GM19238 (cell line): ENCODE data around the gene ANKRD62.
"Not testable (repeated sequence)": the region's sequence is repeated elsewhere in the genome, so short reads cannot be mapped to it uniquely, and the experiment has no call there.

ENCODE experiments used
- DNase-seq: peaks from one replicate; pipeline ENCODE4 v3.0.0; 2011; ENCODE audit warnings: low spot score; ENCODE audit not compliant: insufficient read length

ANKRD62 gene

GRCh38 chr18:12065397-12065796, 28.2 kb upstream of the ANKRD62 start:
- no peak for DNase-seq

GRCh38 chr18:12066910-12067511, 26.6 kb upstream of the ANKRD62 start:
- DNase-seq, result no peak

DNA sequence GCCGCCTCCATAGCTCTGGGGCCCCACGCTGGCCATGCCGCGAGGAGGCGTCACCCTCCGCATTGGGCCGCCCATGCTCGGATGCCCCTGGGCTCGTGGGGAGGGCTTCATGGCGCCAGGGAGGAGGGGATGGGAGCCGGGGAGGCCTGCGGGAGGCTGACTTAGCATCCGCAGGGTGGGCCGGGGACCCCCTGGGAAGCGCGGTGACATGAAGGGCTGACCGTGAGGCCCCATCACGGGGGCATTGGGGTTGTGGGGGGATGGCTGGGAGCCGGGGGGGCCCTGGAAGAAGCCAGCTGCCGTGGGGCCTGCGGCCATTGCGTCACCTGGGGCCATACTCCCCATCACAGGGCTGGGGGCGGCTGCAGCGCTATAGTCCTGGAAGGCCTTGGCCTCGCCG, 26.0 kb upstream of the ANKRD62 start:
- DNase-seq, result no peak

DNA sequence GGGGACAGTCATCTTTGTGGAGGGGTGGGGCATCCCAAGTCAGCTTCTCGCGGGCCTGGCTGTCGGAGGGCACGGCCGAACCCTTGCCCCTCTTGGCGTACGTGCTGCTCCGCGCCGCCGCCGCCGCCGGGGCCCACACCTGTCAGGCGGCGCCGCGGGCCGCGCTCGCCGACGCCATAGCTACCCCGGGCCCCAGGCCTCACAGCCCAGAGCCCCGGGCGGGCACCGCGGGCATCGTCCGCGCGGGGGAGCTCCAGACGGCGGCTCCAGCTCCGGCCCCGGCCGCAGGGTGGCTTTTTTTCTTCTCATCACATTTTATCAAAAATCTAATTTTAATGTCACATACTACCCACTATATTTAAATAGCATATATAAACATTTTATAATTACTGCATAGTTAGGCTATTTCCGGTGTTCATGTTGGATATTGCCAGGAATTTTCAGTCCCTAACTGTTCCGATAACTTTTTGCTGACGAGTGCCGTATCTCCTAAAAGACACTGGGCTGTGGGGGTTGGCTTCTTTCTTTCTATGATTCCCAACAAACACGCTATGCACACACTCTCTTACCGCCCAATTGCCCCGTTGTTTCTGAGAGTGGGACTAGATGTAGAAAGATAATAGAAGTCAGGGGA, 25.2 kb upstream of the ANKRD62 start:
- not testable (repeated sequence) for DNase-seq

- DNase-seq, result no peak
These were observed 24.7 kb upstream of the ANKRD62 start for GRCh38 chr18:12068950-12069320.

DNA sequence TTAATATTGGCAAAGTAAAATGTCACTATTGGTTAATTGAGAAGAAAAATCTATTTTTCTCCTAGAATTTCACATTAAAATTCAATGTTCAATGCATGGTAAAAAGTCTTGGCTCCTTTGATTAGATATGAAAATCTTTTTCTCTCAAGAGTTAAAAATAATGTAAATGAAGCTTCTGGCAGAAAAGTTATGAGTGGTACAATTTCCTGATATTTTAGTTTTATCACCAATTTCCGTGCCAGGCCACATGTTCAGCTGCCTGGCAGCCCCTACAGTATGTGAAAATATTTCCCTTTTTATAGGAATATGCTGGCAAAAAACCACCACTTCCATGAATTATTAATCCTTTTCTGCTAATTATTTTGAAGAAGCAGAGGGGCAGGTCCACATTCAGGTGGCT, 22.6 kb upstream of the ANKRD62 start:
- not testable (repeated sequence) for DNase-seq

DNA sequence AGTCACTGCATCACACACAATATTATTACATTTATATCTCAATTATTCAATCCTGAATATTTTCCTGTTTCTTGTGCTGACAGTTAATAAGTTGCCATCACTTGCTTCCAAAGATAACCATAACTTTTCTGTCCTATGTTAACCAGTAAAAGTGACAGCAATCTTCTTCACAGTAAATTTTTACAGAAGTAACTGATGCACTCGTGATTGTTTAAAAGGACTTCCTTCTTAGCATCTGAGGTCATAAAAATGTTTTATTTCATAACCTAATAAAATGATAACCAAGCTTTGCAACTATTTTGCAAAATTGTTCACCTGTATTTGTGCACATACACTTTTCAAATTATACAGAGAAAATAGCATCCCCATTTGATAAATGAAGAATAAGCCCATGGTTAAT, 20.6 kb upstream of the ANKRD62 start:
- no peak for DNase-seq

GRCh38 chr18:12074736-12075135, 18.9 kb upstream of the ANKRD62 start:
- no peak for DNase-seq

GRCh38 chr18:12076424-12077140, 17.1 kb upstream of the ANKRD62 start:
- DNase-seq, result no peak

- DNase-seq, result not testable (repeated sequence)
These were observed 15.6 kb upstream of the ANKRD62 start for GRCh38 chr18:12077994-12078393.

GRCh38 chr18:12079491-12080237, 14.0 kb upstream of the ANKRD62 start:
- no peak for DNase-seq

- no peak for DNase-seq
These were observed 8.5 kb upstream of the ANKRD62 start for GRCh38 chr18:12085136-12085535.

- no peak for DNase-seq
These were observed 7.9 kb upstream of the ANKRD62 start for GRCh38 chr18:12085786-12086185.

DNA sequence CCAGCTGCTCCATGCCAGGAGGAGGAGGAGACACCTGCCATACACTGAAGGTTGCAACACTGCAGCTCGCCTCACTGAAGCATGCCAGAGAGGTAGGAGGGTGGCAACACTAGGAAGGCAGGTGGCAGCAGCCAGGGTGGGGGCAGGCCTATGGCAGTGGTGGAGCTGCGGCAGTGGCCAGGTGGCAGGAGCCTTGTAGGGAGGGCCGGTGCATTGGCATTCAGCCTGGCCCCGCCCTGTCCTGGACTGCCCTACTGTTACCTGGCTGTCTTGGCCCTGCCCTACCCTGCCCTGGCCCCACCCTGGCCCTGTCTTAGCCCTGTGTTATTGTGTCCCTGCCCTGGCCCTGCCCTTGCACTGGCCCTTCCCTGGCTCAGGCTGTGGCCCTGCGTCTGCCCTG, 7.4 kb upstream of the ANKRD62 start:
- DNase-seq, result no peak

DNA sequence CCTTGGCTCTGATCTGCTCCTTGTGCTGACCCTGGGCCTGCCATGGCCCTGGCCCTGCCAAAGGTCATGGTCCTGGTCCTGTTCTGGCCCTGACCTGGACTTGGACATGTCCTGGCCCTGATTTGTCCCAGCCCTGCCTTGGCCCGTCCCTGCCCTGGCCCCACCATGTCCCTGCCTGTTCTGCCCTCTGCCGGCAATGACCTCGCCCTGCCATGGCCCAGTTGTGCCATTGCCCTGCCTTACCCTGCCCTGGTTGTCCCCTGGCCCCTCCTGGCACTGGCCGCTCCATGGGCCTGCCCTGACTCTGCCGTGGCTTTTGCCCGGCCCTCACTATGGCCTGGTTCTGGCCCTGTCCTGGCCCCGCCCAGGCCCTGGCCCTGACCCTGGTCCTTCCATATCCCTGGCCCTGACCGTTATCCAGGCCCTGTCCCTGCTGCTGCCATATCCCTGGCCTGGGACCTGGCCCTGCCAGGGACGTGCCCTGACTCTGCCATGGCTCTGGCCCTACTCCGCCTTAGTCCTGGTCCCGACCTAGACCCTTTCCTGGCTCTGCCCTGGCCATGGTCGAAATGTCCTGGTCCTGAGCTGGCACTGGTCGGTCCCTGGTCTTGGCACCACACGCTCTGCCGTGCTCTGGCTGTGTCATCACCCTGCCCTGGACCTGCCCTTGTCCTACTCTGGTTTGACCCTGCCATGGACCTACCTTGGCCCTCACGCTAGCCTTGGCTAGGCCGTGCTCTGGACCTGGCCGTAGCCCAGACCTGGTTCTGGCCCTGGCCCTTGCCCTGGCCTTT, 6.8 kb upstream of the ANKRD62 start:
- no peak for DNase-seq

GRCh38 chr18:12087471-12088025, 6.1 kb upstream of the ANKRD62 start:
- DNase-seq, result no peak

- no peak for DNase-seq
These were observed 5.5 kb upstream of the ANKRD62 start for GRCh38 chr18:12088096-12088495.

DNA sequence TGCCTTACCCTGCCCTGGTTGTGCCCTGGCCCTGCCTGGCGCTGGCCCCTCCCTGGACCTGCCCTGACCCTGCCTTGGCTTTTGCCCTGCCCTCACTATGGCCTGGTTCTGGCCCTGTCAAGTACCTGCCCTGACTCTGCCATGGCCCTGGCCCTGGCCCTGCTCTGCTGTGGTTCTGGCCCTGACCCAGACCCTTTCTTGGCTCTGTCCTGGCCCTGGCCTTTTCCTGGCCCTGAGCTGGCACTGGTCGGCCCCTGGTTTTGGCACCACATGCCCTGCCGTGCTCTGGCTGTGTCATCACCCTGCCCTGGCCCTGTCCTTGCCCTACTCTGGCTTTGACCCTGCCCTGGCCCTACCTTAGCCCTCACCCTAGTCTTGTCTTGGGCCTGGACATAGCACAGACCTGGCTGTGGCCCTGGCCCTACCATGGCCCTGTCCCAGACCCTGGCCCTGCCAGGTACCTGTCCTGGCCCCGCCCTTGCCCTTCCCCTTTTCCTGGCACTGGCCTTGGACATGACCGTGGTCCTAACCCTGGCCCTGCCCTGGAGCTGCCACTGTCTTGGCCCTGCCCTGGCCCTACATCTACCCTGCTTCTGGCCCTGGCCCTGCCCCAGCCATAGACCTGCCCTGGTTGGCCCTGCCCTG, 4.8 kb upstream of the ANKRD62 start:
- no peak for DNase-seq

DNA sequence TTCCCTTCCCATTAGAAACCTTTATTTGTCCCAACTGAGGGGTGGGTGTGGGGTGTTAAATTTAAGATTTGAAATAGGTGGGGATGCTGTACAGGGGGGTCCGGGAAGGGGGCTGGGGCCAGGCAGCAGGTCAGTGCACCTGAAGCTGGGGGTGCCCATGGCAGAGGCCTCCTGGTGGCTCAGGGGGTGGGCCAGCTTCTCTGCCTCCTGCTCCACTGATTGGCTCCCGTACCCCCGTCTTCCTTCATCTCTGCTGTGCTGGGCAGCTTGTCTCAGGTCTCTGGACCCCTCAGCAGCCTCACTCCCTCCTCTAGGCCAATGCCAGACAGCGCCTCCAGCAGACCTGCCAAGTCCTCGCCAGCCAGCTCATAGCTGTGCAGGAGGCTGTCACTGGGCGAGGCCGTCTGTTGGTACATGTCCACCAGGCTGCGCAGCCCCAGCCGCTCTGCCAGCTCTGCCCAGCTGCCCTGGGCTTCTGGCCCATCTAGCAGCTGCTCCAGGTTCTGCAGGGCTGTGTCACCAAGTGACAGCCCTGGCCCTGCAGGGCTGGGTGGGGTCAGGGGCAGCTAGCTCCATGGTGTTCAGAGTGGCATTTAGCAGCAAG, 2.0 kb upstream of the ANKRD62 start:
- DNase-seq, result no peak
